SH-SY5Y (cell line): ENCODE results near the gene S100Z.

ENCODE experiments used
- GATA2 ChIP-seq: IDR thresholded peaks from 2 replicates; pipeline ENCODE4 v1.6.1; 2011; ENCODE audit warnings: mild to moderate bottlenecking, low read depth, low read length
- GATA3 ChIP-seq: IDR thresholded peaks from 2 replicates; pipeline ENCODE4 v1.6.1; 2011; ENCODE audit warnings: low read depth, mild to moderate bottlenecking, low read length, moderate library complexity

DNA sequence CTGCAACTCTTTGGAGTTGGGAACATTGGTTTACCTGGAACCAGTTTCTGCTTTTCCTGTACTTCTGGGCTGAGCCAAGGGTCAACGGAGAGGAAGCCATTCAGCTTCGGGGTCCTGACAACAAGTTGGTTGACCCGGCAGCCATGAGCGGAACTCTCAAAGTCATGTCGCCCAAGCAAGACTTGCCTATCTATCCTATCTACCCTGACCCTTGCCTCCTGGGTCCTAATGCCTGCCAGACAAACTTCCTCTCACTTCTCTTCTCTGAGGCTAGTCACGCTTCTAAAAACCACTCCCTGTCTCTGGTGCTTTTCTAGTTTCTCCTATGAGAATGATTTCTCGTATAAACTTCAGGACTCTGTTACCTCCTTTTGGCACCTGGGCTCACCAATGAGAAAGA lies 58.4 kb downstream of the S100Z start:
- no peak for TF ChIP-seq GATA2
- TF ChIP-seq GATA3, result no peak
